Measurements from ENCODE around the gene FRAT1.

Gene FRAT1

DNA sequence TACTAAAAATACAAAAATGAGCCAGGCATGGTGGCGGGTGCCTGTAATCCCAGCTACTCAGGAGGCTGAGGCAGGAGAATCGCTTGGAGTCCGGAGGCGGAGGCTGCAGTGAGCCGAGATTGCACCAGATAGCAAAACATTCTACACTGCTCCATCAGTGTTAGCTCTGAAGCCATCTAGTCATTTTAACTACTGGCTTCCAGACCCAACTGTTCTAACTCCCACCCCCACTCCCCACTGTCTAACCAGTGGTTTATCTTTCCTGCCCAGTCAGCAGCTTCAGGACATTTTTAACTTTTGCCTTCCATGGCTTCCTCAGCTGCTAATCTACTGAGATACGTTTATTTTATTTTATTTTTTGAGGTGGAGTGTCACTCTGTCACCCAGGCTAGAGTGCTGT lies 6.2 kb upstream of the FRAT1 start:
- H3K4me3 ChIP-seq (ENCODE audit: low read length): no peak overlapping the region
- H3K27me3 ChIP-seq (ENCODE audit: insufficient read depth, low read length): peaks cover 9% of the 10 kb centered on the region; the same call in 1 of the 2 replicates
- H3K36me3 ChIP-seq (ENCODE audit: insufficient read depth, low read depth, low read length): no peaks in the 10 kb centered on the region
- no peak overlapping the region for H3K27ac ChIP-seq (ENCODE audit: low read length)
- no peak overlapping the region for H3K9ac ChIP-seq (ENCODE audit: low read depth, low read length)
- no peaks in the 10 kb centered on the region for H3K9me3 ChIP-seq (ENCODE audit: insufficient read depth, low read depth, low read length)
- H3K4me1 ChIP-seq (ENCODE audit: insufficient read depth, low read length): no peaks in the 10 kb centered on the region

GRCh38 chr10:97314671-97315070 lies 4.4 kb upstream of the FRAT1 start:
- Histone ChIP-seq H3K4me3 (ENCODE audit: low read length) (no peak overlapping the region), H3K4me1 (ENCODE audit: insufficient read depth, low read length) (no peaks in the 10 kb centered on the region), H3K9ac (ENCODE audit: low read depth, low read length) (no peak overlapping the region), H3K36me3 (ENCODE audit: insufficient read depth, low read depth, low read length) (no peaks in the 10 kb centered on the region), H3K27ac (ENCODE audit: low read length) (no peak overlapping the region), H3K27me3 (ENCODE audit: insufficient read depth, low read length) (peaks cover 16% of the 10 kb centered on the region; the same call in 1 of the 2 replicates), H3K9me3 (ENCODE audit: insufficient read depth, low read depth, low read length) (no peaks in the 10 kb centered on the region)

- Histone ChIP-seq H3K4me1 (ENCODE audit: insufficient read depth, low read length) (peaks cover 13% of the 10 kb centered on the region), H3K36me3 (ENCODE audit: insufficient read depth, low read depth, low read length) (no peaks in the 10 kb centered on the region), H3K27me3 (ENCODE audit: insufficient read depth, low read length) (peaks cover 46% of the 10 kb centered on the region), H3K9me3 (ENCODE audit: insufficient read depth, low read depth, low read length) (no peaks in the 10 kb centered on the region), H3K9ac (ENCODE audit: low read depth, low read length) (peak overlapping the region; percentile 43; the same call in 1 of the 2 replicates), H3K27ac (ENCODE audit: low read length) (no peak overlapping the region), H3K4me3 (ENCODE audit: low read length) (peak overlapping the region; percentile 83)
These were observed 804 bp downstream of the FRAT1 start for GRCh38 chr10:97319671-97320479.

DNA sequence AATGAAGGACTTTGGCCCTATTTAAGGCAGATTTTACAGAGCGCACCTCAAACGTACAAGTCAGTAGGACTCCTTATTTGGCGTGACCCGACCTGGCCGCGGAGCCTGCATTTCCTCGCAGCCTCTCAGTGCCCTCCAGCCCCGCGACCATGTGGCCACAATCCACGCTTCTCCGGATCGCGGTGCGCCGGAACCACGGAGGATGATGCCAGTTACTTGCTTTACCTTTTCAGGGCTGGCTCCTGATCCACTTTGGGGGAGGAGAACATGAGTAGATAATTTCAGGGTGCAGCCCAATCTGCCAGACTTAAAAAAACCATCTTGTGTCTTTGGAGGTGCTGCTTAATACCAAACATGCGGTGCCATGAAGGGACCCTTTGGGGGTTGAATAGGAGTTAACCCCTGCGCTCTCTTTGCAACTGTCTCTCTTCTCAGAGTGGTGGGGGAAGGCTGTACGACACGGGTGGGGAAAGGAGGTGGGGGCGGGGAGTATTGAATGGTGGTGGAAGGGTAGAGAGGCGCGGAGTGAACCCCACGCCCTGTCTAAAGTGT lies 1.5 kb downstream of the FRAT1 start:
- Histone ChIP-seq H3K36me3 (ENCODE audit: insufficient read depth, low read depth, low read length) (no peaks in the 10 kb centered on the region), H3K9ac (ENCODE audit: low read depth, low read length) (peak overlapping the region; percentile 43; the same call in 1 of the 2 replicates), H3K27me3 (ENCODE audit: insufficient read depth, low read length) (peaks cover 46% of the 10 kb centered on the region), H3K4me3 (ENCODE audit: low read length) (peak overlapping the region; percentile 83), H3K9me3 (ENCODE audit: insufficient read depth, low read depth, low read length) (no peaks in the 10 kb centered on the region), H3K27ac (ENCODE audit: low read length) (no peak overlapping the region), H3K4me1 (ENCODE audit: insufficient read depth, low read length) (peaks cover 13% of the 10 kb centered on the region)

GRCh38 chr10:97321032-97321803 lies 2.1 kb downstream of the FRAT1 start:
- Histone ChIP-seq H3K4me1 (ENCODE audit: insufficient read depth, low read length) (peaks cover 13% of the 10 kb centered on the region), H3K36me3 (ENCODE audit: insufficient read depth, low read depth, low read length) (no peaks in the 10 kb centered on the region), H3K9ac (ENCODE audit: low read depth, low read length) (peak overlapping the region; percentile 43; the same call in 1 of the 2 replicates), H3K4me3 (ENCODE audit: low read length) (peak overlapping the region; percentile 83), H3K9me3 (ENCODE audit: insufficient read depth, low read depth, low read length) (no peaks in the 10 kb centered on the region), H3K27me3 (ENCODE audit: insufficient read depth, low read length) (peaks cover 46% of the 10 kb centered on the region), H3K27ac (ENCODE audit: low read length) (no peak overlapping the region)

DNA sequence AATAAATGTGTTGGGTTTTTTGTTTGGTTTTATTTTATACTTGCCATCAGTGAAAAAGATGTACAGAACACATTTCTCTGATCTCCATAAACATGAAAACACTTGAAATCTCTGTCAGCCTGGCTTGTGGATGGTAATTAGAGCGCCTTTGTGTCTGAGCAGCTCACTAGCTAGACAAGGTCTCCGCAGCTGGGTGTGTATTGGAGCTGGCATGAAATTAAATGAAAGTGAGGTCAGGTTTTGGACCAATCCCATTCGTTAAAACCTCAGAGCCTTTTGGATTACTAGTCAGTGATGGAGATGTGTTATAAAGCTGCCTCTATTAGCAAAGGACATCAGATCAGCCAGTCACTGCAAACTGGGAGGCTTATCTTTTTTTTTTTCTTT lies 2.7 kb downstream of the FRAT1 start:
- peak overlapping the region; percentile 83; the same call in 1 of the 2 replicates for H3K4me3 ChIP-seq (ENCODE audit: low read length)
- peaks cover 13% of the 10 kb centered on the region for H3K4me1 ChIP-seq (ENCODE audit: insufficient read depth, low read length)
- H3K27me3 ChIP-seq (ENCODE audit: insufficient read depth, low read length): peaks cover 46% of the 10 kb centered on the region
- H3K9ac ChIP-seq (ENCODE audit: low read depth, low read length): peak overlapping the region; percentile 43; the same call in 1 of the 2 replicates
- no peaks in the 10 kb centered on the region for H3K36me3 ChIP-seq (ENCODE audit: insufficient read depth, low read depth, low read length)
- H3K9me3 ChIP-seq (ENCODE audit: insufficient read depth, low read depth, low read length): no peaks in the 10 kb centered on the region
- H3K27ac ChIP-seq (ENCODE audit: low read length): no peak overlapping the region

GRCh38 chr10:97323501-97323900 lies 4.4 kb downstream of the FRAT1 start:
- peaks cover 3% of the 10 kb centered on the region; the same call in 1 of the 2 replicates for H3K36me3 ChIP-seq (ENCODE audit: insufficient read depth, low read depth, low read length)
- peaks cover 32% of the 10 kb centered on the region for H3K27me3 ChIP-seq (ENCODE audit: insufficient read depth, low read length)
- H3K4me1 ChIP-seq (ENCODE audit: insufficient read depth, low read length): peaks cover 19% of the 10 kb centered on the region
- no peak overlapping the region for H3K4me3 ChIP-seq (ENCODE audit: low read length)
- H3K9ac ChIP-seq (ENCODE audit: low read depth, low read length): no peak overlapping the region
- H3K9me3 ChIP-seq (ENCODE audit: insufficient read depth, low read depth, low read length): no peaks in the 10 kb centered on the region
- no peak overlapping the region for H3K27ac ChIP-seq (ENCODE audit: low read length)

GRCh38 chr10:97325754-97326153 lies 6.7 kb downstream of the FRAT1 start:
- no peak overlapping the region for H3K4me3 ChIP-seq (ENCODE audit: low read length)
- no peak overlapping the region for H3K27ac ChIP-seq (ENCODE audit: low read length)
- peaks cover 23% of the 10 kb centered on the region for H3K36me3 ChIP-seq (ENCODE audit: insufficient read depth, low read depth, low read length)
- no peak overlapping the region for H3K9ac ChIP-seq (ENCODE audit: low read depth, low read length)
- peaks cover 20% of the 10 kb centered on the region for H3K27me3 ChIP-seq (ENCODE audit: insufficient read depth, low read length)
- no peaks in the 10 kb centered on the region for H3K9me3 ChIP-seq (ENCODE audit: insufficient read depth, low read depth, low read length)
- peaks cover 13% of the 10 kb centered on the region for H3K4me1 ChIP-seq (ENCODE audit: insufficient read depth, low read length)

- Histone ChIP-seq H3K9ac (ENCODE audit: low read depth, low read length) (no peak overlapping the region), H3K4me3 (ENCODE audit: low read length) (no peak overlapping the region), H3K4me1 (ENCODE audit: insufficient read depth, low read length) (peaks cover 17% of the 10 kb centered on the region; the same call in 1 of the 2 replicates), H3K36me3 (ENCODE audit: insufficient read depth, low read depth, low read length) (peaks cover 32% of the 10 kb centered on the region), H3K27ac (ENCODE audit: low read length) (no peak overlapping the region), H3K27me3 (ENCODE audit: insufficient read depth, low read length) (peaks cover 7% of the 10 kb centered on the region; the same call in 1 of the 2 replicates), H3K9me3 (ENCODE audit: insufficient read depth, low read depth, low read length) (no peaks in the 10 kb centered on the region)
These were observed 8.6 kb downstream of the FRAT1 start for GRCh38 chr10:97327348-97328294.

DNA sequence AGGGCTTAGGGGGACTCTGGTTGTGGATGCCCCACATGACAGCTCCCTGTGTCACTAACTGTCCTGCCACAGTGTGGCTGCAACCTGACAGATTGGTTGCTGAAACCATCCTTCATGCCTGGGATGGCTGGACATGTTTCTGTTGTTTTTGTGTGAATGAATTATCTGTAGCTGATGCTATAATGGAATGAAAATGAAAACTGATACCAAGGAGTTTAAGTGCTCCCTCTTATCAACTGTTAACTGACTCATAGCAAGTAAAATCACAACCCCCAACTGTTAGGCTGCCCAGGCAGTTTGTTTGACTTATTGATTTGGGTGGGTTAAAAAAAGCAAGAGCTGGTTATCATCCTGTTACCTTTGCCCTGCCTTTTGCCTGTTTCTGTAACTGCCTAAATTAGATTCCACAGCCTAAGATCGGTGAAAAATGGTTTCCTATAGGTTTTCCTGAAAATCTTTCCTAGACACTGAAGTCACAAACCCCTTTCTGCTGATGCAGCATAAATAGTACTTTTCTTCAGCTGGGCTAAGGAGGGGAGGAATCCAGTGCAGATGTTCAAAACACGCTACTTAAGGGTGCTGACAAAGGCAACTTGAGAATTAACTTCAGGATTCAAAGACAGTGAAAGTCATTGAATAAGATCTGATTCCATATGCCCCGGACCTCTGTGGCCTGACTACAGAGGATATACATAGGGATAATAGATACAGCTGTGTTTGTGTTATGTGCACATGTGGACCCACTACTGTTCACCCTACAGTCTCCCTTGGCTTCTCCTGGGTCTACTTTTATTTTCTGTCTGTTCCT lies 9.8 kb downstream of the FRAT1 start:
- H3K9me3 ChIP-seq (ENCODE audit: insufficient read depth, low read depth, low read length): no peaks in the 10 kb centered on the region
- H3K27ac ChIP-seq (ENCODE audit: low read length): no peak overlapping the region
- H3K27me3 ChIP-seq (ENCODE audit: insufficient read depth, low read length): peaks cover 16% of the 10 kb centered on the region; the same call in 1 of the 2 replicates
- H3K4me3 ChIP-seq (ENCODE audit: low read length): no peak overlapping the region
- H3K9ac ChIP-seq (ENCODE audit: low read depth, low read length): no peak overlapping the region
- H3K36me3 ChIP-seq (ENCODE audit: insufficient read depth, low read depth, low read length): peaks cover 35% of the 10 kb centered on the region
- H3K4me1 ChIP-seq (ENCODE audit: insufficient read depth, low read length): peaks cover 17% of the 10 kb centered on the region; the same call in 1 of the 2 replicates

All from iPS-20b (cell line).